IMR-90 (cell line): ENCODE measurements around the gene IQUB. TPM values are rescaled to one million over a fixed set of nuclear protein-coding genes. Genes with fewer than 3 reads are reported as not detected.

ENCODE experiments used
- ATAC-seq: fragments of 200-7000 bp; cut with Tn5 transposase; 2 replicates; pipeline ENCODE4 v1.9.1; 2020; ENCODE audit warnings: low read depth, mild to moderate bottlenecking, moderate library complexity
- BruUV-seq: library from RNA; stranded (reverse); fragments of 400-500 nt; replicated peaks from 2 replicates; lab custom pipeline; 2021; lab: Mats Ljungman, UMichigan
- CTCF ChIA-PET: fragments of 300-600 bp; formaldehyde crosslinking; extraction: SDS; loops from one replicate; lab custom pipeline; 2021; ENCODE audit warnings: antibody characterized with exemption; lab: Yijun Ruan, JAX
- POLR2A ChIA-PET: fragments of 300-600 bp; sonication (Branson Sonifier 250); formaldehyde crosslinking; loops from one replicate; lab custom pipeline; 2022; ENCODE audit warnings: antibody characterized with exemption; ENCODE audit not compliant: unreplicated experiment; lab: Charles Lee
- DNase-seq: peaks from one replicate; pipeline ENCODE4 v3.0.0; 2013
- H2AFZ ChIP-seq: replicated peaks from 2 replicates; pipeline ENCODE3; 2013; ENCODE audit warnings: low read length, mild to moderate bottlenecking; ENCODE audit not compliant: poor library complexity
- H2AK5ac ChIP-seq: 2 replicates; pipeline ENCODE4 v1.6.1; 2013; ENCODE audit warnings: low read depth, low read length, inconsistent platforms
- H2AK9ac ChIP-seq: replicated peaks from 2 replicates; pipeline ENCODE3; 2013; ENCODE audit warnings: mild to moderate bottlenecking, low read depth, low read length, moderate library complexity; ENCODE audit not compliant: poor library complexity
- H2BK120ac ChIP-seq: 2 replicates; pipeline ENCODE4 v1.6.1; 2013; ENCODE audit warnings: low read depth, low read length, inconsistent platforms
- H2BK15ac ChIP-seq: 3 replicates; pipeline ENCODE4 v1.6.1; 2013; ENCODE audit warnings: low read depth, low read length, inconsistent platforms
- H2BK20ac ChIP-seq: 2 replicates; pipeline ENCODE4 v1.6.1; 2013; ENCODE audit warnings: low read depth, mild to moderate bottlenecking, inconsistent platforms, low read length, moderate library complexity
- H2BK5ac ChIP-seq: 2 replicates; pipeline ENCODE4 v1.6.1; 2013; ENCODE audit warnings: mild to moderate bottlenecking, low read depth, low read length, inconsistent platforms; ENCODE audit not compliant: poor library complexity, severe bottlenecking
- H3K14ac ChIP-seq: replicated peaks from 2 replicates; pipeline ENCODE4 v1.6.1; 2013; ENCODE audit warnings: low read depth, low read length, inconsistent platforms
- H3K18ac ChIP-seq: 2 replicates; pipeline ENCODE4 v1.6.1; 2013; ENCODE audit warnings: low read depth, low read length, control low read depth
- H3K23ac ChIP-seq: 2 replicates; pipeline ENCODE4 v1.6.1; 2013; ENCODE audit warnings: low read depth, low read length, inconsistent platforms
- H3K27ac ChIP-seq: 2 replicates; pipeline ENCODE4 v1.5.1; 2013; ENCODE audit warnings: mild to moderate bottlenecking, control low read depth, low read length; ENCODE audit not compliant: insufficient read depth
- H3K27me3 ChIP-seq: 2 replicates; pipeline ENCODE4 v1.6.1; 2013; ENCODE audit warnings: low read length; ENCODE audit not compliant: control insufficient read depth, insufficient read depth
- H3K36me3 ChIP-seq: 2 replicates; pipeline ENCODE4 v1.6.1; 2013; ENCODE audit warnings: low read length, mixed read lengths; ENCODE audit not compliant: control insufficient read depth, insufficient read depth
- H3K4ac ChIP-seq: 2 replicates; pipeline ENCODE4 v1.6.1; 2013; ENCODE audit warnings: low read depth, low read length, inconsistent platforms
- H3K4me1 ChIP-seq: 2 replicates; pipeline ENCODE4 v1.6.1; 2013; ENCODE audit warnings: low read length, mixed read lengths; ENCODE audit not compliant: control insufficient read depth, insufficient read depth
- H3K4me2 ChIP-seq: 2 replicates; pipeline ENCODE4 v1.6.1; 2013; ENCODE audit warnings: low read depth, mild to moderate bottlenecking, control low read depth, low read length, moderate library complexity
- H3K4me3 ChIP-seq: 2 replicates; pipeline ENCODE4 v1.5.1; 2013; ENCODE audit warnings: low read depth, mild to moderate bottlenecking, control low read depth, low read length, moderate library complexity; ENCODE audit not compliant: insufficient read depth
- H3K56ac ChIP-seq: 2 replicates; pipeline ENCODE4 v1.6.1; 2013; ENCODE audit warnings: low read length, inconsistent platforms; ENCODE audit not compliant: insufficient read depth; ENCODE audit errors: extremely low read depth
- H3K79me1 ChIP-seq, 2 experiments: 2 replicates each; pipeline ENCODE4 v1.6.1; 2013; ENCODE audit warnings: low read length in 2 of 2, inconsistent platforms in 1 of 2, low read depth in 1 of 2
- H3K9ac ChIP-seq: 2 replicates; pipeline ENCODE4 v1.6.1; 2013; ENCODE audit warnings: low read depth, low read length, control low read depth
- H3K9me1 ChIP-seq: 2 replicates; pipeline ENCODE4 v1.6.1; 2013; ENCODE audit warnings: low read length, inconsistent platforms; ENCODE audit not compliant: insufficient read depth
- H3K9me3 ChIP-seq: 2 replicates; pipeline ENCODE4 v1.6.1; 2013; ENCODE audit warnings: low read length; ENCODE audit not compliant: control insufficient read depth, insufficient read depth
- H4K20me1 ChIP-seq: 2 replicates; pipeline ENCODE4 v1.6.1; 2013; ENCODE audit warnings: low read length, inconsistent platforms; ENCODE audit not compliant: insufficient read depth
- H4K5ac ChIP-seq: 2 replicates; pipeline ENCODE4 v1.6.1; 2013; ENCODE audit warnings: mild to moderate bottlenecking, low read depth, low read length, control low read depth
- H4K8ac ChIP-seq, 2 experiments: 2 replicates each; pipeline ENCODE4 v1.6.1; 2013; ENCODE audit warnings: low read depth in 2 of 2, low read length in 2 of 2, control low read depth in 1 of 2, inconsistent platforms in 1 of 2
- H4K91ac ChIP-seq: 2 replicates; pipeline ENCODE4 v1.6.1; 2013; ENCODE audit warnings: low read depth, low read length, inconsistent platforms; ENCODE audit not compliant: insufficient read depth
- POLR2A ChIP-seq: IDR thresholded peaks from 2 replicates; pipeline ENCODE4 v1.6.1; 2012; ENCODE audit warnings: mild to moderate bottlenecking, low read depth, low read length
- RAD21 ChIP-seq: IDR thresholded peaks from 2 replicates; pipeline ENCODE4 v1.6.1; 2012; ENCODE audit warnings: low read length, improper control_type of control experiment
- SMC3 ChIP-seq: fragments of 150-350 bp; IDR thresholded peaks from 2 replicates; pipeline ENCODE4 v1.6.1; 2016; ENCODE audit warnings: low read depth, mild to moderate bottlenecking, antibody characterized with exemption, low read length, moderate library complexity
- dilution Hi-C: fragments of 300-500 bp; cut with HindIII; formaldehyde crosslinking; loops from one replicate; pipeline ENCODE4 v1.14.3; 2018; ENCODE audit warnings: low sequenced_read_pairs; ENCODE audit not compliant: unreplicated experiment
- in situ Hi-C: fragments of 300-500 bp; cut with MboI; formaldehyde crosslinking; loops from 3 replicates; pipeline ENCODE4 v1.14.3; 2019; ENCODE audit warnings: low sequenced_read_pairs, inconsistent platforms, mixed read lengths
- intact Hi-C: fragments of 100-400 bp; cut with micrococcal nuclease; formaldehyde crosslinking; loops from 2 replicates; pipeline ENCODE4 v1.10.0; 2022
- polyA plus RNA-seq, 3 experiments: library from polyadenylated mRNA; depleted of rRNA; stranded (reverse); fragments of >200 nt; gene quantifications; 2 replicates each; pipeline ENCODE4 v1.2.3, GENCODE V29; 2012; ENCODE audit warnings: low replicate concordance in 1 of 3
- total RNA-seq: library from RNA; depleted of rRNA; stranded (reverse); fragments of >200 nt; gene quantifications from 2 replicates; pipeline ENCODE4 v1.2.3, GENCODE V29; 2012

IQUB gene
- total and polyA plus RNA-seq, 2 of the 4 experiments (the other 2 are of a cell fraction) = 0.05 to 0.18 TPM

DNA sequence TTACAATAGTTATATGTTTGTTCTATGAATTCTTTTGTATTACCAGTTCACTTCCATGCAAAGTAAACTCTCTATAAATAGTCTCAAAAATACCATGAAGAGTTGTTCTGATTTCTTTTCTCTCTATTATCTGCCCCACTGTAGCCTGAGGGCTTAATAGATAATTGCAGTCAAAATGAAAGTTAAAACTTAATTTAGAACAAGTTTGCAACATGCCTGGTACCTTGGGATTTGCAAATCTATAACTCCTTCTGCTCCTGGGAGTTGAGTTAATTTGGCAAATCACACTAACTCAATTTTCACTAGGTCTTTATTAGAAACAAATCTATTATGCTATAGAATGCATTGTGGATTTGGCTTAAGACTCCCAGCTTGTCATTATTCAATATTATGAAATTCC is 45.0 kb upstream of the IQUB start:
- Histone ChIP-seq H4K20me1 (no peaks in the 10 kb centered on the region), H3K79me1 (no peaks in the 10 kb centered on the region), H2BK5ac (no peak overlapping the region), H2BK20ac (no peak overlapping the region), H4K5ac (no peak overlapping the region), H3K27ac (no peak overlapping the region), H3K4me1 (no peaks in the 10 kb centered on the region), H2AK5ac (no peak overlapping the region), H2AFZ (no peak overlapping the region), H3K18ac (no peak overlapping the region), H3K4me3 (no peak overlapping the region), H3K36me3 (no peaks in the 10 kb centered on the region), H4K8ac (no peak overlapping the region), H2BK120ac (no peak overlapping the region), H3K14ac (no peak overlapping the region), H2BK15ac (no peak overlapping the region), H3K27me3 (no peaks in the 10 kb centered on the region; the same call in none of the 2 replicates), H3K9me3 (no peaks in the 10 kb centered on the region), H3K4me2 (no peak overlapping the region), H2AK9ac (no peak overlapping the region), H3K23ac (no peak overlapping the region), H3K56ac (no peak overlapping the region), H3K9me1 (no peaks in the 10 kb centered on the region), H4K91ac (no peak overlapping the region), H3K4ac (no peak overlapping the region), H3K9ac (no peak overlapping the region)
- in situ Hi-C loops = no loop called here
- DNase-seq (no peak), ATAC-seq (no peak)
- dilution Hi-C loops = no loop called here
- TF ChIP-seq POLR2A (no peak), RAD21 (no peak), SMC3 (no peak)
- intact Hi-C loops = loop anchor here (2.0 kb wide), 1 partner anchor 21 kb away; no protein-coding TSS in a partner anchor
- BruUV-seq = no TSS peak
- ChIA-PET POLR2A (no interaction called here), CTCF (no interaction called here)
